T-helper 22 cell (primary cell): ENCODE data around the gene SLC19A1.
"Not testable (repeated sequence)": the region's sequence is repeated elsewhere in the genome, so short reads cannot be mapped to it uniquely, and the experiment has no call there.

Experiments used
- DNase-seq: peaks from one replicate; pipeline ENCODE4 v3.0.0-alpha.2; 2020; ENCODE audit warnings: low read depth

The SLC19A1 gene

GRCh38 chr21:45576838-45577737 lies 34.8 kb upstream of the SLC19A1 start:
- no peak for DNase-seq

- no peak for DNase-seq
Measured at GRCh38 chr21:45575993-45576837, 34.0 kb upstream of the SLC19A1 start.

GRCh38 chr21:45575304-45575992 lies 33.2 kb upstream of the SLC19A1 start:
- DNase-seq: no peak

- no peak for DNase-seq
Measured at GRCh38 chr21:45574691-45575090, 32.5 kb upstream of the SLC19A1 start.

DNA sequence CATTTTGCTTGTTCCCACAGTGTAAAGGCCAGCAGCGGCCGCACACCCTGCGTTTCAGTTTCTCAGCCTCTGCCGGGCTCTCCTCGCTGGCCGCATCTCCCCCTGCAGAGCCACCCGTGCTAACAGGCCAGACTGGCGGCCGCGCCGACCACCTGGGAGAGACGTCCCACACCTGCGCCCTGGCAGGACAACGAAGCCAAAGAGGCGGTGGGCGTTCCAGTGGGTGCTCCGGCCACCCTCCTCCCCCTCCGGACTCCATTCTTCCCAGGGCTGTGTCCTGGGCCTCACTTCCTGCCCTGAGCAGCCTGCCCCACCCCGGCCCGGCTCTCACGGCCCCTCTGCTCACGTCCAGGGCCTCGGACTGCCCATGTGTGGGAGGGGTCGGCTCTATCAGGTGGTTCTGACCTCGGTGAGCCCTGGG lies 31.9 kb upstream of the SLC19A1 start:
- DNase-seq: no peak

- DNase-seq: no peak
Measured at GRCh38 chr21:45573452-45574035, 31.3 kb upstream of the SLC19A1 start.

GRCh38 chr21:45572783-45573451 lies 30.7 kb upstream of the SLC19A1 start:
- DNase-seq: no peak

- no peak for DNase-seq
Measured at GRCh38 chr21:45572231-45572630, 30.0 kb upstream of the SLC19A1 start.

- DNase-seq: no peak
Measured at GRCh38 chr21:45571641-45572040, 29.4 kb upstream of the SLC19A1 start.

GRCh38 chr21:45570826-45571601 lies 28.8 kb upstream of the SLC19A1 start:
- no peak for DNase-seq

DNA sequence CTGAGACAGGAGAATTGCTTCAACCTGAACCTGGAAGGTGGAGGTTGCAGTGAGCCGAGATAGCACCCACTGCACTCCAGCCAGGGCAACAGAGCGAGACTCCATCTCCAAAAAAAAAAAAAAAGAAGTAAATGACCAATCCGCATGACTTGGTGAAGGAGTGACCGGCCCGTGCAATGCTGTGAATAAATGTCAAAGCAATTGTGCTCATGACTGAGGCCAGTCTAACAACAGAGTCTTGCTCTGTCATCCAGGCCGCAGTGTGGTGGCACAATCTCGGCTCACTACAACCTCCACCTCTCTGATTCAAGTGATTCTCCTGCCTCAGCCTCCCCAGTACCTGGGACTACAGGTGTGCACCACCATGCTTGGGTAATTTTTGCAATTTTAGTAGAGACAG lies 27.8 kb upstream of the SLC19A1 start:
- DNase-seq: no peak

DNA sequence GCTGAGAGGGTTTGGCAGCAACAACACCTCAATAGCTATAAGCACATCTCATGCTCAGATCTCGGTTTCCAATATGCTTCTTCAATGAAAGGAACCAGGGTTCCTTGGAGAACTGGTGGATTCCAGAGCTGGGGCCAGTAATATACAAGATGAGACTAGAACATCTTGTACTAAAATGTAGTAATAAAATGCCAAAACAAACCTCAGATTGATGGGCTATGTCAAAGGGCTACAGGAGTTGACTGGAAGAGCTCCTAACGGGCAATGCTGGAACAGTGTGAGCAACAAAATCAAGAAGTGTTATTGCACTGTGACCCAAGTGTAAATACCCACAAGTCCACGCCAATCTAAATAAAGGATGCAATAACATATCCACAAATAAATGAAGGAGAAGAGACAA lies 26.1 kb upstream of the SLC19A1 start:
- no peak for DNase-seq

DNA sequence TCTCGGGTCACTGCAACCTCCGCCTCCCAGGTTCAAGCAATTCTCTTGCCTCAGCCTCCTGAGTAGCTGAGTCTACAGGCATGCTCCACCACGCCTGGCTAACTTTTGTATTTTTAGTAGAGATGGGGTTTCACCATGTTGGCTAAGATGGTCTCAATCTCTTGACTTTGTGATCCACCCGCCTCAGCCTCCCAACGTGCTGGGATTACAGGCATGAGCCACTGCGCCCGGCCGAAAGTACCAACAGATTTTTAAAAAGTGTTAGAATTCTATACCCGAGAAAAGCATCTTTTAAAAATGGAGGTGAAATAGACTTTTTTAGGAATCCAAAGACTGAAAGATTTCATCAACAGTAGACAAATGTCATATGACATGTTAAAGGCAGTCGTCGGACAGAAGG lies 21.9 kb upstream of the SLC19A1 start:
- not testable (repeated sequence) for DNase-seq

GRCh38 chr21:45562965-45563364 lies 20.7 kb upstream of the SLC19A1 start:
- DNase-seq: no peak

- DNase-seq: no peak
Measured at GRCh38 chr21:45562402-45562801, 20.2 kb upstream of the SLC19A1 start.

- not testable (repeated sequence) for DNase-seq
Measured at GRCh38 chr21:45561241-45561640, 19.0 kb upstream of the SLC19A1 start.

DNA sequence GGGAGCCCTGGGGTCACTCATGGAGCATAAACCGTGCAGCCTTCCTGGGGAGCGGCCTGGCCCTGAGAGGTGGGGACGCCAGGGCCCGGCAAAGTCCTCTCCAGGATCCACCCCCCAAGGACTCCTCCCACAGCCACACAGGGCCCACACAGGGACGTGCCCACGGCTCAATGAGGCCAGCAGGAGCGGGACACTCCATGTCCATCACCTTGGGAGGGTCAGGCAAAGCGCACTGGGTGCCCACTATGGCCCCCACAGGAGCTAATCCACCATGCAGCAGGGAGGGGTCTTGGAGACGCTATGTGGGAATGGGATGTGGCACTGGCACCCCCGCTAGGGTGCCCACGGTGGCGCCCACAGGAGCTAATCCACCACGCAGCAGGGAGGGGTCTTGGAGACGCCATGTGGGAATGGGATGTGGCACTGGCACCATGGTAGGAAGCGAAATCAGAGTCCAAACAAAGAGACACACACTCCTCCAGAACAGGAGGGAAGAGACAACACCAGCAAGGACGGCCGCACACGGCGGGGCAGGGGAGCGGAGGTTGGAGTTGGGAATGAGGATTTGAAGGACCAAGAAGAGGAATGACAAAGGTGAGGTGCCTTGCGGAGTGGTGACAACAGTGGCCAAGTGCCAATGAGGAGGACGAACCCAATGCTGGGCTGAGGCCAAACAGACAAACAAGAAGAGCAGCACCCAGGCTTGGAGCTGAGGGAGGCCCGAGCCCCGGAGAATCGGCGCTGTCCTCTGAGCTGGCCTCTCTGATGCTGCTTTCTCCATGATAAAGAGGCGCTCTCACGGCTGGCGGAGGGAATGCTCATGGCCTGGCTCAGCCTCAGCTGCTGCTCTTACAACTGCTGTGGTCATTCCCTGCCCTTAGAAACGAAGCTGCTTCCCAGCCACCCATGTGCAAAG lies 18.1 kb upstream of the SLC19A1 start:
- no peak for DNase-seq

- DNase-seq: no peak
Measured at GRCh38 chr21:45559216-45560105, 17.2 kb upstream of the SLC19A1 start.
